Neural cell (in vitro differentiated cells): Measurements from ENCODE around the gene ALX3. TPM values are rescaled to one million over a fixed set of nuclear protein-coding genes. Genes with fewer than 3 reads are reported as not detected.
A peak's percentile ranks its signal among the peaks of the same experiment; 100 is the strongest.
"Not testable (repeated sequence)": the region's sequence is repeated elsewhere in the genome, so short reads cannot be mapped to it uniquely, and the experiment has no call there.

Experiments used
- H2AFZ ChIP-seq: fragments of 200-600, 300-800 bp; sonication (generic), shearing (Covaris generic); 2 replicates; pipeline ENCODE4 v1.6.0; 2014; ENCODE audit warnings: low read depth, mild to moderate bottlenecking, antibody characterized with exemption, low read length, moderate library complexity
- H3F3A ChIP-seq: fragments of 200-600 bp; shearing (Covaris generic); 2 replicates; pipeline ENCODE4 v1.6.1; 2016; ENCODE audit warnings: mild to moderate bottlenecking, moderate library complexity, mixed read lengths, antibody characterized with exemption, low read length; ENCODE audit not compliant: insufficient read depth, poor library complexity, severe bottlenecking
- H3K27ac ChIP-seq: fragments of 200-600, 300-800 bp; sonication (generic), shearing (Covaris generic); 2 replicates; pipeline ENCODE4 v1.5.1; 2014; ENCODE audit warnings: mild to moderate bottlenecking, low read length, moderate library complexity
- H3K27me3 ChIP-seq: fragments of 300-800, 200-600 bp; sonication (generic), shearing (Covaris generic); 2 replicates; pipeline ENCODE4 v1.6.0; 2014; ENCODE audit warnings: mild to moderate bottlenecking, low read depth, low read length, moderate library complexity; ENCODE audit not compliant: insufficient read depth
- H3K36me3 ChIP-seq: fragments of 300-800, 200-600 bp; sonication (generic), shearing (Covaris generic); 2 replicates; pipeline ENCODE4 v1.5.1; 2014; ENCODE audit warnings: mild to moderate bottlenecking, antibody characterized with exemption, low read length, moderate library complexity; ENCODE audit not compliant: insufficient read depth
- H3K4me2 ChIP-seq: fragments of 300-800, 200-600 bp; sonication (generic), shearing (Covaris generic); 2 replicates; pipeline ENCODE4 v1.6.0; 2014; ENCODE audit warnings: mild to moderate bottlenecking, low read length
- H3K4me3 ChIP-seq: fragments of 300-800, 200-600 bp; sonication (generic), shearing (Covaris generic); 2 replicates; pipeline ENCODE4 v1.5.1; 2014; ENCODE audit warnings: mild to moderate bottlenecking, low read length, moderate library complexity
- H3K79me2 ChIP-seq: fragments of 200-600 bp; shearing (Covaris generic); replicated peaks from 2 replicates; pipeline ENCODE4 v1.6.0; 2014; ENCODE audit warnings: mild to moderate bottlenecking, low read length, moderate library complexity; ENCODE audit not compliant: insufficient read depth
- H3K9ac ChIP-seq: fragments of 300-800, 200-600 bp; sonication (generic), shearing (Covaris generic); 2 replicates; pipeline ENCODE4 v1.6.1; 2016; ENCODE audit warnings: mild to moderate bottlenecking, low read length, mixed read lengths
- H3K9me2 ChIP-seq: fragments of 200-600 bp; shearing (Covaris generic); 2 replicates; pipeline ENCODE4 v1.6.1; 2016; ENCODE audit warnings: mild to moderate bottlenecking, low read length, mixed read lengths; ENCODE audit not compliant: insufficient read depth
- H3K9me3 ChIP-seq: fragments of 200-600, 300-800 bp; sonication (generic), shearing (Covaris generic); 2 replicates; pipeline ENCODE4 v1.6.1; 2016; ENCODE audit warnings: mild to moderate bottlenecking, mixed run types, low read length, moderate library complexity, mixed read lengths
- H4K20me1 ChIP-seq: fragments of 200-600 bp; shearing (Covaris generic); 2 replicates; pipeline ENCODE4 v1.6.1; 2016; ENCODE audit warnings: mild to moderate bottlenecking, mixed run types; ENCODE audit not compliant: insufficient read depth
- EP300 ChIP-seq: fragments of 450-650 bp; conservative IDR thresholded peaks from 2 replicates; pipeline ENCODE4 v1.6.1; 2014; ENCODE audit warnings: antibody characterized with exemption, mild to moderate bottlenecking, moderate library complexity; ENCODE audit not compliant: poor library complexity, severe bottlenecking
- EZH2 ChIP-seq: fragments of 200-600, 300-800 bp; shearing (Covaris generic), sonication (generic); IDR thresholded peaks from 2 replicates; pipeline ENCODE4 v1.6.1; 2014; ENCODE audit warnings: antibody characterized with exemption, low read length, borderline replicate concordance, mild to moderate bottlenecking; ENCODE audit not compliant: insufficient read depth, poor library complexity, severe bottlenecking
- MXI1 ChIP-seq: fragments of 450-650 bp; conservative IDR thresholded peaks from 2 replicates; pipeline ENCODE4 v1.6.1; 2014; ENCODE audit warnings: antibody characterized with exemption, mild to moderate bottlenecking; ENCODE audit not compliant: poor library complexity, severe bottlenecking
- POLR2AphosphoS5 ChIP-seq: IDR thresholded peaks from 2 replicates; pipeline ENCODE4 v1.6.1; 2012
- RAD21 ChIP-seq: fragments of 450-650 bp; conservative IDR thresholded peaks from 2 replicates; pipeline ENCODE4 v1.6.1; 2014; ENCODE audit warnings: antibody characterized with exemption, mild to moderate bottlenecking, moderate library complexity
- SMC3 ChIP-seq: fragments of 450-650 bp; conservative IDR thresholded peaks from 2 replicates; pipeline ENCODE4 v1.6.1; 2014; ENCODE audit warnings: antibody characterized with exemption, mild to moderate bottlenecking, moderate library complexity; ENCODE audit not compliant: poor library complexity
- TAF1 ChIP-seq: IDR thresholded peaks from 2 replicates; pipeline ENCODE4 v1.6.1; 2012; ENCODE audit warnings: low read depth
- polyA plus RNA-seq: library from polyadenylated mRNA; depleted of rRNA; stranded (reverse); fragments of >200 nt; gene quantifications from 2 replicates; pipeline ENCODE4 v1.2.3, GENCODE V29; 2014
- TF ChIP-seq, protein P1 (sequence below): fragments of 450-650 bp; IDR thresholded peaks from 2 replicates; pipeline ENCODE4 v1.5.1; 2014; ENCODE audit warnings: antibody characterized with exemption, mild to moderate bottlenecking, moderate library complexity; ENCODE audit not compliant: poor library complexity, severe bottlenecking
- TF ChIP-seq, protein P2 (sequence below): IDR thresholded peaks from 2 replicates; pipeline ENCODE4 v1.6.1; 2012; ENCODE audit warnings: borderline replicate concordance

ALX3 gene
- polyA plus RNA-seq, 1 donor from 2014 or later, result not detected

- Histone ChIP-seq H3K9me3 (no peaks in the 10 kb centered on the region), H3K27ac (peak overlapping the region; percentile 93), H2AFZ (peak overlapping the region; percentile 96), H3K36me3 (peaks cover 6% of the 10 kb centered on the region), H3F3A (no peaks in the 10 kb centered on the region), H3K9me2 (no peaks in the 10 kb centered on the region), H4K20me1 (no peaks in the 10 kb centered on the region), H3K4me3 (peak overlapping the region; percentile 95), H3K4me2 (peak overlapping the region; percentile 53), H3K9ac (peak overlapping the region; percentile 97), H3K79me2 (peaks cover 27% of the 10 kb centered on the region), H3K27me3 (no peaks in the 10 kb centered on the region)
- no peak for TF ChIP-seq RAD21
- TF ChIP-seq POLR2AphosphoS5, result no peak
- no peak for TF ChIP-seq MXI1
- TF ChIP-seq EZH2, result no peak
- TF ChIP-seq, protein P1, sequence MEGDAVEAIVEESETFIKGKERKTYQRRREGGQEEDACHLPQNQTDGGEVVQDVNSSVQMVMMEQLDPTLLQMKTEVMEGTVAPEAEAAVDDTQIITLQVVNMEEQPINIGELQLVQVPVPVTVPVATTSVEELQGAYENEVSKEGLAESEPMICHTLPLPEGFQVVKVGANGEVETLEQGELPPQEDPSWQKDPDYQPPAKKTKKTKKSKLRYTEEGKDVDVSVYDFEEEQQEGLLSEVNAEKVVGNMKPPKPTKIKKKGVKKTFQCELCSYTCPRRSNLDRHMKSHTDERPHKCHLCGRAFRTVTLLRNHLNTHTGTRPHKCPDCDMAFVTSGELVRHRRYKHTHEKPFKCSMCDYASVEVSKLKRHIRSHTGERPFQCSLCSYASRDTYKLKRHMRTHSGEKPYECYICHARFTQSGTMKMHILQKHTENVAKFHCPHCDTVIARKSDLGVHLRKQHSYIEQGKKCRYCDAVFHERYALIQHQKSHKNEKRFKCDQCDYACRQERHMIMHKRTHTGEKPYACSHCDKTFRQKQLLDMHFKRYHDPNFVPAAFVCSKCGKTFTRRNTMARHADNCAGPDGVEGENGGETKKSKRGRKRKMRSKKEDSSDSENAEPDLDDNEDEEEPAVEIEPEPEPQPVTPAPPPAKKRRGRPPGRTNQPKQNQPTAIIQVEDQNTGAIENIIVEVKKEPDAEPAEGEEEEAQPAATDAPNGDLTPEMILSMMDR, result no peak
- no peak for TF ChIP-seq TAF1
- no peak for TF ChIP-seq SMC3
- no peak for TF ChIP-seq EP300
- TF ChIP-seq, protein P2, sequence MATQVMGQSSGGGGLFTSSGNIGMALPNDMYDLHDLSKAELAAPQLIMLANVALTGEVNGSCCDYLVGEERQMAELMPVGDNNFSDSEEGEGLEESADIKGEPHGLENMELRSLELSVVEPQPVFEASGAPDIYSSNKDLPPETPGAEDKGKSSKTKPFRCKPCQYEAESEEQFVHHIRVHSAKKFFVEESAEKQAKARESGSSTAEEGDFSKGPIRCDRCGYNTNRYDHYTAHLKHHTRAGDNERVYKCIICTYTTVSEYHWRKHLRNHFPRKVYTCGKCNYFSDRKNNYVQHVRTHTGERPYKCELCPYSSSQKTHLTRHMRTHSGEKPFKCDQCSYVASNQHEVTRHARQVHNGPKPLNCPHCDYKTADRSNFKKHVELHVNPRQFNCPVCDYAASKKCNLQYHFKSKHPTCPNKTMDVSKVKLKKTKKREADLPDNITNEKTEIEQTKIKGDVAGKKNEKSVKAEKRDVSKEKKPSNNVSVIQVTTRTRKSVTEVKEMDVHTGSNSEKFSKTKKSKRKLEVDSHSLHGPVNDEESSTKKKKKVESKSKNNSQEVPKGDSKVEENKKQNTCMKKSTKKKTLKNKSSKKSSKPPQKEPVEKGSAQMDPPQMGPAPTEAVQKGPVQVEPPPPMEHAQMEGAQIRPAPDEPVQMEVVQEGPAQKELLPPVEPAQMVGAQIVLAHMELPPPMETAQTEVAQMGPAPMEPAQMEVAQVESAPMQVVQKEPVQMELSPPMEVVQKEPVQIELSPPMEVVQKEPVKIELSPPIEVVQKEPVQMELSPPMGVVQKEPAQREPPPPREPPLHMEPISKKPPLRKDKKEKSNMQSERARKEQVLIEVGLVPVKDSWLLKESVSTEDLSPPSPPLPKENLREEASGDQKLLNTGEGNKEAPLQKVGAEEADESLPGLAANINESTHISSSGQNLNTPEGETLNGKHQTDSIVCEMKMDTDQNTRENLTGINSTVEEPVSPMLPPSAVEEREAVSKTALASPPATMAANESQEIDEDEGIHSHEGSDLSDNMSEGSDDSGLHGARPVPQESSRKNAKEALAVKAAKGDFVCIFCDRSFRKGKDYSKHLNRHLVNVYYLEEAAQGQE, result no peak
Observed at GRCh38 chr1:110034040-110034450, 36.4 kb downstream of the ALX3 start.

DNA sequence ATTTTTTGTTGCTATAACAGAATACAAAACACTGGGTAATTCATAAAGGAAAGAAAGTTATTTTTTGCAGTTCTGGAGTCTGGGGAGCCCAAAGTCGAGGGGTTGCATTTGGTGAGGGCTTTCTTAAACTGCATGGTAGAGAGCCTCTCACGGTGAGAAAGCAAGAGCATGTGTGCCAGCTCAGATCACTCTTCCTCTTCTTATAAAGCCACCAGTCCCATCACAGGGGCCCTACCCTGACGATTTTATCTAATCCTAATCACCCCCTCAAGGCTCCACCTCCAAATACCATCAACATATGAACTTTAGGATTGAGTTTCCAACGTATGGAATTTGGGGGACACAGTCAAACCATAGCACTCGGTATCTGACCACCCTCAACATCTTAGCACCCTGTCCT, 37.1 kb downstream of the ALX3 start:
- no peak overlapping the region for H3K27ac ChIP-seq
- peaks cover 27% of the 10 kb centered on the region for H3K79me2 ChIP-seq
- no peaks in the 10 kb centered on the region for H3F3A ChIP-seq
- no peaks in the 10 kb centered on the region for H4K20me1 ChIP-seq
- H3K4me2 ChIP-seq, result no peak overlapping the region
- TF ChIP-seq EP300, result no peak
- TF ChIP-seq RAD21, result no peak
- H2AFZ ChIP-seq, result no peak overlapping the region
- H3K36me3 ChIP-seq, result peaks cover 6% of the 10 kb centered on the region
- H3K9me2 ChIP-seq, result no peaks in the 10 kb centered on the region
- H3K27me3 ChIP-seq, result no peaks in the 10 kb centered on the region
- no peak overlapping the region for H3K4me3 ChIP-seq
- no peak overlapping the region for H3K9ac ChIP-seq
- H3K9me3 ChIP-seq, result no peaks in the 10 kb centered on the region

DNA sequence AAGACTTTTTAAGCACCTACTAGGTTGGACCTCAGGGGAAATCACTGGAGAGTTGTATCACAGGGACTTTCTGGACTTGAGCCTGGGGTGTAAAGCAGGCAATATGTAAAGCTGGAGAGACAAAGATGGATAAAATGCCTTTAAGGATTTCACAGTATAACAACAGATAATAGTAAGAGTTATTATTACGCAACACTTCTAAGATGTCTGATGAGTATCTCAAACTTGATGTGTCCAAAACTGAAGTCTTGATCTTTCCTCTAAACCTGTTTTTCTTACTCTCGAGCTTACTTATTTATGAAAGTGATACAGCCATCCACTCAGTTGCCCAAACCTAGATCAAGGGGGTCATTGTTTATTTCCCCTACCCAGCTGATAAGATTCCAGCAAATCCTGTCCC, 38.1 kb downstream of the ALX3 start:
- Histone ChIP-seq H3K4me2 (no peak overlapping the region), H4K20me1 (no peaks in the 10 kb centered on the region), H3K4me3 (no peak overlapping the region), H3K9me3 (no peaks in the 10 kb centered on the region), H2AFZ (no peak overlapping the region), H3K9ac (no peak overlapping the region), H3K9me2 (no peaks in the 10 kb centered on the region), H3K27ac (no peak overlapping the region), H3K36me3 (peaks cover 3% of the 10 kb centered on the region), H3K27me3 (no peaks in the 10 kb centered on the region), H3K79me2 (peaks cover 22% of the 10 kb centered on the region), H3F3A (no peaks in the 10 kb centered on the region)
- TF ChIP-seq, protein P2, result no peak
- TF ChIP-seq EP300 (no peak), RAD21 (no peak), SMC3 (no peak), TAF1 (no peak), POLR2AphosphoS5 (no peak), EZH2 (no peak)

DNA sequence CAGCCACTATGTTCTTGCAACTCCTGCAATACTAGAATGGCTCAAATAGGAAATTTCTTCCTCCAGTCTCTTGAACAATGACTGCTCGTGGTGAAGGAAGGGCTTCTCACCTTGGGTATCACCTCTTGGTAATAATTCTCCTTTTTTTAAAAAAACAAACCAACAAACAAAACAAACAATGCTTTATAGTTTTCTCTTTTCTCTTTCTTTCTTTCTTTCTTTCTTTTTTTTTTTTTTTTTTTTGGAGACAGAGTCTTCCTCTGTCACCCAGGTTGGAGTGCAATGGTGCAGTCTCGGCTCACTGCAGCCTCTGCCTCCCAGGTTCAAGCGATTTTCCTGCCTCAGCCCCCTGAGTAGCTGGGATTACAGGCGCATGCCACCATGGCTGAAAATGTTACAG, 39.8 kb downstream of the ALX3 start:
- not testable (repeated sequence) for H3K9ac ChIP-seq, H3K79me2 ChIP-seq, H3K9me3 ChIP-seq, H4K20me1 ChIP-seq, H3K4me3 ChIP-seq, H3F3A ChIP-seq, H3K27ac ChIP-seq, H3K36me3 ChIP-seq, H3K9me2 ChIP-seq, H2AFZ ChIP-seq, H3K27me3 ChIP-seq, H3K4me2 ChIP-seq
